ENCODE data around the gene EGF. TPM values are rescaled to one million over a fixed set of nuclear protein-coding genes. Genes with fewer than 3 reads are reported as not detected.

The EGF gene
- total and polyA plus RNA-seq, 11 donors = 1.3 to 15.0 (median 8.8) TPM

DNA sequence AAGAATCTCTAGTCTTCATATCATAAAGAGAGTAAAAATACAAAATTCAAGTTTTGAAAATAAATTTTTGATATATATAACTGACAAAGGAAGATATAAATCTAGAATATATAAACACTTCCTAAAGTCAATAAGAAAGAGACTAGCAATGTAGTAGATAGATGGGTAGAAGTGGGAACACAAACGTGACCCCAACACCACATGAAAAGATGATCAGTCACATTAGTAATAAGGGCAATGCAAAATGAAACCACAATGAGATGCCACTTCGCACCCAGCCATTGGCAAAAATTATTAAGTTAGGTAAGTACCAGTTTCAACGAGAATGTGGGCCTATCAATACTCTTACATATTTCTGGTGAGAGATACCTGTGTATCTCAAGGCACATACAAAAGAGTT is 106.5 kb downstream of the EGF start:
- intact Hi-C loops (cut with DNase I) = no loop called here
- 86 to 89% (median 88%) methylated on average over 3 of the region's 3 CpGs for WGBS, 4 donors

DNA sequence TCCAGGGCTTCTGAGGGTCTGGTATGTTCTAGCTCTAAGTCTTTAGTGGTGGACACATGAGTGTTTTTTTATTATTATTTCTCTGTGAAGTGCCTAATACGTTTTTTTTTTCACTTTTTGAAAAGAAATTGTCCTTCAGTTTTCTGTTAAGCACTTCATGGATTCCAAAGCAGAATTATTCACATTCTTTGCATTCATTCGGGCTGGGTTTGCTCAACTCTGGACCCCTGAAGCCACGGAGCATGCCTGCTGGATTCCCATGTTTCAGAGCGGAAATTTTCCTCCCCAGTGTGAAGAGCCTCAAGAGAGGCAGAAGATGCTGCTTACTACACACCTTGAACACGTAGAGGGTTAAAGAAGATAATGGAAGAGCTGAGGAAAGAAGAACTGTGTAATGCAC is 107.5 kb downstream of the EGF start:
- peaks cover 0 to 4% (median 0%) of the 10 kb centered on the region in 9 donors for H3K27me3 ChIP-seq
- no peak overlapping the region for H3K27ac ChIP-seq
- no peaks in the 10 kb centered on the region for H3K9me3 ChIP-seq
- TF ChIP-seq POLR2A (IDR thresholded peaks at IDR 0.05) = no peak
- TF ChIP-seq, protein P1, sequence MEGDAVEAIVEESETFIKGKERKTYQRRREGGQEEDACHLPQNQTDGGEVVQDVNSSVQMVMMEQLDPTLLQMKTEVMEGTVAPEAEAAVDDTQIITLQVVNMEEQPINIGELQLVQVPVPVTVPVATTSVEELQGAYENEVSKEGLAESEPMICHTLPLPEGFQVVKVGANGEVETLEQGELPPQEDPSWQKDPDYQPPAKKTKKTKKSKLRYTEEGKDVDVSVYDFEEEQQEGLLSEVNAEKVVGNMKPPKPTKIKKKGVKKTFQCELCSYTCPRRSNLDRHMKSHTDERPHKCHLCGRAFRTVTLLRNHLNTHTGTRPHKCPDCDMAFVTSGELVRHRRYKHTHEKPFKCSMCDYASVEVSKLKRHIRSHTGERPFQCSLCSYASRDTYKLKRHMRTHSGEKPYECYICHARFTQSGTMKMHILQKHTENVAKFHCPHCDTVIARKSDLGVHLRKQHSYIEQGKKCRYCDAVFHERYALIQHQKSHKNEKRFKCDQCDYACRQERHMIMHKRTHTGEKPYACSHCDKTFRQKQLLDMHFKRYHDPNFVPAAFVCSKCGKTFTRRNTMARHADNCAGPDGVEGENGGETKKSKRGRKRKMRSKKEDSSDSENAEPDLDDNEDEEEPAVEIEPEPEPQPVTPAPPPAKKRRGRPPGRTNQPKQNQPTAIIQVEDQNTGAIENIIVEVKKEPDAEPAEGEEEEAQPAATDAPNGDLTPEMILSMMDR (IDR thresholded peaks at IDR 0.05) = no peak
- DNase-seq (no peak), ATAC-seq (no peak)
- intact Hi-C loops (cut with DNase I) = no loop called here
- H3K4me3 ChIP-seq = no peak overlapping the region
- WGBS, 4 donors = 40 to 44% (median 42%) methylated on average over 5 of the region's 5 CpGs
- H3K36me3 ChIP-seq = no peaks in the 10 kb centered on the region
- no peaks in the 10 kb centered on the region for H3K4me1 ChIP-seq

More for the DNA sequence above, 106.5 kb downstream of the EGF start:
- Histone ChIP-seq H3K27me3 (peaks cover 0 to 3% (median 0%) of the 10 kb centered on the region in 9 donors), H3K4me3 (no peak overlapping the region), H3K9me3 (no peaks in the 10 kb centered on the region), H3K27ac (no peak overlapping the region), H3K36me3 (no peaks in the 10 kb centered on the region), H3K4me1 (no peaks in the 10 kb centered on the region)
- ATAC-seq = no peak
- TF ChIP-seq POLR2A (IDR thresholded peaks at IDR 0.05) = no peak
- TF ChIP-seq, protein P1 (IDR thresholded peaks at IDR 0.05) = no peak
- DNase-seq = no peak

DNA sequence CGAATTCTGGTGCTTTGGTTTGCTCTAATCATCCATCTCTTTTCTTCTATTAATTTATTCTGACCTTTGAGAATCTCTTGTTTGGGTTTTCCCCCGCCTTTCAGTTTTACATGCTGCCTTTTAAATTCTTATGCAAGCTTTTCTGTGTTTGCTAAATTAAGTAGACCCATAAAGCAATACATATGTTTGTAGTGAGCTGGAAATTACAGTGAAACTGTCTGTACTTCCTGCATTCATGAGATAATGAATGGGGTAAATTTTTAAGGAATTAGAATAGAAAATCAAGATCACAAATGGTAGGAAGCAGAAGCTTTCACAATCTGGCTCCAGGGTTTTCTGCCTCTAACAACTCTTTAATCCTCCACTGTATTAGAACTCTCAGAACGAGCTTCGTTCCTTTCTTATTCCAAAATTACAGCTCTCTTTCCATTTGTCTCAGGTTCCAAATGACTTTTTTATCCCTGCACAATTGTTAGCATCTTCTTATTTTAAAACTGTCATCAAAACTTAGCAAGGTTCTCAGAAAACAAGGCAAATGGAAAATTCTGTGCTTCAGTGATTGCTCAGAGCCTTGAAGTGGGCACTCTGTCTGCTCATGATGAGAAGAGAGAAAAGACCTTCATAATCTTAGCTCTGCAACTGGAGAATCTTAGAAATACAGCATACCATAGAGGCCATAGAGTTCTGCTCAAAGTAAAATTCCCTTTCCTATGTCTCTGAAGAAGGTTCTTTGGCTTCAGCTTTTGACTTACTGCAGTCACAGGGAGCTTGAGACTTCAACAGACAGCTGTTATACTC is 108.2 kb downstream of the EGF start:
- Histone ChIP-seq H3K27ac (no peak overlapping the region), H3K4me1 (no peaks in the 10 kb centered on the region), H3K36me3 (no peaks in the 10 kb centered on the region), H3K27me3 (peaks cover 0 to 12% (median 0%) of the 10 kb centered on the region in 9 donors), H3K9me3 (no peaks in the 10 kb centered on the region), H3K4me3 (no peak overlapping the region)
- no peak for ATAC-seq
- no peak for TF ChIP-seq POLR2A (IDR thresholded peaks at IDR 0.05)
- TF ChIP-seq, protein P1 (IDR thresholded peaks at IDR 0.05) = no peak
- intact Hi-C loops (cut with DNase I) = no loop called here
- 62 to 83% (median 78%) methylated on average over 4 of the region's 4 CpGs for WGBS, 4 donors
- no peak for DNase-seq

DNA sequence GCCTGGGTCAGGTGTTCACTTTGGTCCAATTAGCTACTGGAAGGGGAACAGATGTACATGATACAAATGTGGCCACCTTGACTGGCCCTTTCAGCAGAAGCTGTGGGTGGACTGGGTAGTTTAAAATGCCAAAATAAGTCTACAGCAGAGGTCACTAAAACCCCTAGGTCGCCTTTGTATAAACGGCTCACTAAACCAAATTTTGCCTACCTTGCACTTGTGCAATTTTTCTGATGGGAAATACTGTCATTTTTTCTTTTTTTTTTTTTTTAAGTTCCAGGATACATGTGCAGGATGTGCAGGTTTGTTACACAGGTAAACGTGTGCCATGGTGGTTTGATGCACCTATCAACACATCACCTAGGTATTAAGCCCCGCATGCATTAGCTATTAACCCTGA is 109.8 kb downstream of the EGF start:
- TF ChIP-seq POLR2A (IDR thresholded peaks at IDR 0.05) = no peak
- TF ChIP-seq, protein P1 (IDR thresholded peaks at IDR 0.05) = no peak
- Histone ChIP-seq H3K27ac (no peak overlapping the region), H3K9me3 (no peaks in the 10 kb centered on the region), H3K4me1 (no peaks in the 10 kb centered on the region), H3K36me3 (no peaks in the 10 kb centered on the region), H3K4me3 (no peak overlapping the region), H3K27me3 (peaks cover 0 to 22% (median 0%) of the 10 kb centered on the region in 9 donors)
- WGBS, 4 donors = 86 to 93% (median 91%) methylated on average over 4 of the region's 4 CpGs
- intact Hi-C loops (cut with DNase I) = no loop called here
- DNase-seq (no peak), ATAC-seq (no peak)

All from heart left ventricle (tissue), 16 donors.